ENCODE results near the gene WDFY3.

WDFY3 gene

DNA sequence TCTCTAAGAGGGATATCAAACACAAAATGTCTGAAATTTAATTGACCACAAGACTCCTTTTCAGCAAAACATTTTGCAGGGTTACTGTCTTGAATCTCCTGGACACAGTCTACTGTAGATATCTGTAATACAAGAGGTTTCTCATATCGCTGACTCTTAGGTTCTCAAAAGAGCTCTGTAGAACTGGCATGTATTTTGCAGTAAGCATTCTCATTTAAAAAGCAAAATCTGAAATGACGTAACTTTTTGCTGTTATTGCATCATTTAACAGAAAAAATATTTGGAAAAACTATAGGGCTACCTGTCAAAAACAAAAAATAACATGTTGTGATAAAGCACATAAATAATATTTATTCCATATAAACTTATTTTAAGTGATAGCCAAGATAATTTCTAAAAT is 269.3 kb downstream of the WDFY3 start:
- H3K27ac ChIP-seq (ENCODE audit: low read length) = no peak overlapping the region
- H3K27me3 ChIP-seq (ENCODE audit: low read depth, low read length) = peaks cover 5% of the 10 kb centered on the region
- no peaks in the 10 kb centered on the region for H4K20me1 ChIP-seq (ENCODE audit: insufficient read depth, low read length)
- no peak overlapping the region for H2AFZ ChIP-seq (ENCODE audit: low read depth, low read length)
- H3K4me2 ChIP-seq (ENCODE audit: low read length) = no peak overlapping the region
- no peak overlapping the region for H3K4me3 ChIP-seq (ENCODE audit: low read length)
- peaks cover 36% of the 10 kb centered on the region for H3K4me1 ChIP-seq (ENCODE audit: low read length)
- no peaks in the 10 kb centered on the region for H3K9me3 ChIP-seq (ENCODE audit: insufficient read depth, low read length)
- H3K36me3 ChIP-seq (replicated peaks; ENCODE audit: low read depth, low read length) = no peaks in the 10 kb centered on the region
- H3K79me2 ChIP-seq (ENCODE audit: low read length) = no peaks in the 10 kb centered on the region
- no peak for TF ChIP-seq EZH2phosphoT487 (IDR thresholded peaks at IDR 0.05; ENCODE audit: low read depth)
- TF ChIP-seq, protein P1, sequence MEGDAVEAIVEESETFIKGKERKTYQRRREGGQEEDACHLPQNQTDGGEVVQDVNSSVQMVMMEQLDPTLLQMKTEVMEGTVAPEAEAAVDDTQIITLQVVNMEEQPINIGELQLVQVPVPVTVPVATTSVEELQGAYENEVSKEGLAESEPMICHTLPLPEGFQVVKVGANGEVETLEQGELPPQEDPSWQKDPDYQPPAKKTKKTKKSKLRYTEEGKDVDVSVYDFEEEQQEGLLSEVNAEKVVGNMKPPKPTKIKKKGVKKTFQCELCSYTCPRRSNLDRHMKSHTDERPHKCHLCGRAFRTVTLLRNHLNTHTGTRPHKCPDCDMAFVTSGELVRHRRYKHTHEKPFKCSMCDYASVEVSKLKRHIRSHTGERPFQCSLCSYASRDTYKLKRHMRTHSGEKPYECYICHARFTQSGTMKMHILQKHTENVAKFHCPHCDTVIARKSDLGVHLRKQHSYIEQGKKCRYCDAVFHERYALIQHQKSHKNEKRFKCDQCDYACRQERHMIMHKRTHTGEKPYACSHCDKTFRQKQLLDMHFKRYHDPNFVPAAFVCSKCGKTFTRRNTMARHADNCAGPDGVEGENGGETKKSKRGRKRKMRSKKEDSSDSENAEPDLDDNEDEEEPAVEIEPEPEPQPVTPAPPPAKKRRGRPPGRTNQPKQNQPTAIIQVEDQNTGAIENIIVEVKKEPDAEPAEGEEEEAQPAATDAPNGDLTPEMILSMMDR (IDR thresholded peaks at IDR 0.05; ENCODE audit: low read depth, low read length) = no peak
- H3K9ac ChIP-seq (ENCODE audit: low read length) = no peak overlapping the region

DNA sequence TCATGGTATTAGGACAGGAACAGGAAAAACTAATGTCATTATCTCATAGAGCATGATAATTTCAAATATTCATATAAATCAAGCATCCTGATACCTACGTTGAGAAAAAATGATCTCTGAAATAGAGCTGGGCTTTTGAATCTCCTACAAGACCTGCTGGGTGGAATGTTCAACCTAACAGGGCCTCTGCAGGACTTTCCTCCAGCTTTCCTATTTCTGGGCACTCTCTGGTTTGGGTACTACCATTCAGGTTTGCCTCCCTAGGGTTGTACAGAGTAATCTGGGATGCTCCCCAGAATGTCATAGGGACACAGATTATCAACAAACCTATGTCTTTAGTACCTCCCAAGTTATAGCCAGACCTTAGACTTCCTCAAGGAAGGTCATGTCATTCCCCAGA is 274.7 kb downstream of the WDFY3 start:
- Histone ChIP-seq H3K4me2 (ENCODE audit: low read length) (peak overlapping the region; percentile 29), H3K36me3 (replicated peaks; ENCODE audit: low read depth, low read length) (no peaks in the 10 kb centered on the region), H3K9ac (ENCODE audit: low read length) (no peak overlapping the region), H2AFZ (ENCODE audit: low read depth, low read length) (no peak overlapping the region), H3K27me3 (ENCODE audit: low read depth, low read length) (no peaks in the 10 kb centered on the region), H3K4me1 (ENCODE audit: low read length) (peaks cover 25% of the 10 kb centered on the region), H3K4me3 (ENCODE audit: low read length) (no peak overlapping the region), H3K27ac (ENCODE audit: low read length) (no peak overlapping the region), H3K79me2 (ENCODE audit: low read length) (no peaks in the 10 kb centered on the region), H4K20me1 (ENCODE audit: insufficient read depth, low read length) (no peaks in the 10 kb centered on the region), H3K9me3 (ENCODE audit: insufficient read depth, low read length) (no peaks in the 10 kb centered on the region)
- TF ChIP-seq, protein P1 (IDR thresholded peaks at IDR 0.05; ENCODE audit: low read depth, low read length) = no peak
- TF ChIP-seq EZH2phosphoT487 (IDR thresholded peaks at IDR 0.05; ENCODE audit: low read depth) = no peak

DNA sequence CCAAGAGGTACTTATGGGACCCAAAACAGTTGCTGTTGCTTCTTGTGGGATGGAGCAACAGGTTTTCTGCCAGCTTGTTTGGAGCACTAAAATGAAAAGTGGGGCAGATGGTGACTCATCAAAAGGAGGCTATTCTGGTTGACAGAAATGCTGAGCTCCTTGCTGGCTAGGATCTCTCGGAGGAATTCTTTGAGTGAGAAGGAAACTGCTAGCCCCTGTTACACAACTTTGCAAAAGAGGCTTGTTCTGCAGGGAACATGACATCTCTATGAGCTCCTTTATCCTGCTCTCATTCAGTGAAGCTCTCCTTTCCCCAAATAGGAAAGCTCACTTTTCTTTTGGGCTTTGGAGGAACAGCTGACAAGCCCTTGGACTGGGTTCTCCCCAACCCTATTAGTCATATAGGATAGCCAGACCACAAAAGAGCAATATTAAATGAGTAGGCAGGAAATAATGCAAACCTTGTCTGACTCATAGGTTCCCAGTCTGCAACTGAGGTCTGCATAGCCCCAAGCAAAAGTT is 275.3 kb downstream of the WDFY3 start:
- Histone ChIP-seq H3K36me3 (replicated peaks; ENCODE audit: low read depth, low read length) (no peaks in the 10 kb centered on the region), H4K20me1 (ENCODE audit: insufficient read depth, low read length) (no peaks in the 10 kb centered on the region), H2AFZ (ENCODE audit: low read depth, low read length) (no peak overlapping the region), H3K4me2 (ENCODE audit: low read length) (peak overlapping the region; percentile 29), H3K4me3 (ENCODE audit: low read length) (no peak overlapping the region), H3K4me1 (ENCODE audit: low read length) (peaks cover 25% of the 10 kb centered on the region), H3K27ac (ENCODE audit: low read length) (no peak overlapping the region), H3K79me2 (ENCODE audit: low read length) (no peaks in the 10 kb centered on the region), H3K27me3 (ENCODE audit: low read depth, low read length) (no peaks in the 10 kb centered on the region), H3K9me3 (ENCODE audit: insufficient read depth, low read length) (no peaks in the 10 kb centered on the region), H3K9ac (ENCODE audit: low read length) (no peak overlapping the region)
- TF ChIP-seq, protein P1 (IDR thresholded peaks at IDR 0.05; ENCODE audit: low read depth, low read length) = no peak
- TF ChIP-seq EZH2phosphoT487 (IDR thresholded peaks at IDR 0.05; ENCODE audit: low read depth) = no peak

DNA sequence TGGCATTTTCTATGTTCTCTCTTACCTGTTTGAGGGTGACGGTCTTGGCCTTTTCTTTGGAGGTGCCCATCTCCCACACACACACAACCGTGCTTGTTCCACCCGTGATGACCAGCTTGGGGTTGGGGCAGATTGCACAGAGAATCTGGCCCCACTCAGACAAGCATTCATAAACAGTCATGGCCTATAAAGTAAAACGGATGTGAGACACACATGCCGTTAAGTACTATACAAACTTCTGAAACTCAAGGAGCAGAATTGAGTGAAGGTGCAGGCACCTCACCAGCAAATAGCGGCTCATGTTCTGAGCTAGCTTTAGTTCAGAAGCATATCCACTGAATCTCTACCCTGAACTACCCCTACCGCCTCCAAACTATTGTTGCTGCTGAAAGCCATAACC is 276.0 kb downstream of the WDFY3 start:
- Histone ChIP-seq H3K9ac (ENCODE audit: low read length) (no peak overlapping the region), H3K4me3 (ENCODE audit: low read length) (no peak overlapping the region)
- TF ChIP-seq, protein P1 (IDR thresholded peaks at IDR 0.05; ENCODE audit: low read depth, low read length) = no peak
- TF ChIP-seq EZH2phosphoT487 (IDR thresholded peaks at IDR 0.05; ENCODE audit: low read depth) = no peak

More for the DNA sequence above, 276.0 kb downstream of the WDFY3 start:
- H3K79me2 ChIP-seq (ENCODE audit: low read length) = no peaks in the 10 kb centered on the region
- no peaks in the 10 kb centered on the region for H3K27me3 ChIP-seq (ENCODE audit: low read depth, low read length)
- H2AFZ ChIP-seq (ENCODE audit: low read depth, low read length) = no peak overlapping the region
- no peaks in the 10 kb centered on the region for H3K9me3 ChIP-seq (ENCODE audit: insufficient read depth, low read length)
- H3K4me2 ChIP-seq (ENCODE audit: low read length) = no peak overlapping the region
- no peaks in the 10 kb centered on the region for H4K20me1 ChIP-seq (ENCODE audit: insufficient read depth, low read length)
- H3K36me3 ChIP-seq (replicated peaks; ENCODE audit: low read depth, low read length) = no peaks in the 10 kb centered on the region
- no peak overlapping the region for H3K27ac ChIP-seq (ENCODE audit: low read length)
- peaks cover 20% of the 10 kb centered on the region for H3K4me1 ChIP-seq (ENCODE audit: low read length)

Data from OCI-LY3 (cell line).